HCT116 (cell line): ENCODE data around the gene GPX4. TPM values are rescaled to one million over a fixed set of nuclear protein-coding genes. Genes with fewer than 3 reads are reported as not detected.

Source experiments
- ATAC-seq: fragments of 200-7000 bp; cut with Tn5 transposase; 2 replicates; pipeline ENCODE4 v1.9.1; 2020; ENCODE audit warnings: mild to moderate bottlenecking, moderate library complexity
- BruUV-seq: library from RNA; stranded (reverse); fragments of 400-500 nt; replicated peaks from 2 replicates; lab custom pipeline; 2021; lab: Mats Ljungman, UMichigan
- CTCF ChIA-PET: fragments of 300-600 bp; sonication (Branson Sonifier 250); formaldehyde crosslinking; loops from one replicate; lab custom pipeline; 2021; ENCODE audit warnings: antibody characterized with exemption; lab: Charles Lee
- POLR2A ChIA-PET: fragments of 300-600, 350-600 bp; sonication (Branson Sonifier 250); formaldehyde crosslinking; loops from one replicate; lab custom pipeline; 2021; ENCODE audit warnings: antibody characterized with exemption; lab: Charles Lee
- RAD21 ChIA-PET, 2 experiments: fragments of 300-600 bp; sonication (Branson Sonifier 250); formaldehyde crosslinking; loops; one replicate each; lab custom pipeline; 2023; ENCODE audit warnings: low total read pairs in 2 of 2; ENCODE audit not compliant: uncharacterized antibody in 2 of 2, unreplicated experiment in 2 of 2, low non-redundant PET in 1 of 2; lab: Charles Lee
- DNase-seq: peaks from one replicate; pipeline ENCODE4 v3.0.0-alpha.2; 2010; ENCODE audit warnings: low read depth, low spot score
- H2AFZ ChIP-seq: fragments of 200-600 bp; shearing (Covaris generic), sonication (generic); 2 replicates; pipeline ENCODE4 v1.6.1; 2017; ENCODE audit warnings: low read depth, mixed run types, mixed read lengths, antibody characterized with exemption, low read length; ENCODE audit not compliant: poor library complexity, severe bottlenecking
- H3K27ac ChIP-seq: 2 replicates; pipeline ENCODE4 v1.5.1; 2012; ENCODE audit warnings: low read depth, low read length
- H3K27me3 ChIP-seq: fragments of 200-600 bp; sonication (generic); 2 replicates; pipeline ENCODE4 v1.6.1; 2016; ENCODE audit warnings: mixed run types, low read length, mixed read lengths; ENCODE audit not compliant: insufficient read depth
- H3K36me3 ChIP-seq, 2 experiments: fragments of 200-500 bp in 1 of 2; fragments of 200-600 bp in 1 of 2; sonication (Bioruptor generic) in 1 of 2; sonication (generic) in 1 of 2; 2 replicates each; pipeline versions ENCODE4 v1.5.1 to v1.6.1; 2014 to 2016; ENCODE audit warnings: low read length in 2 of 2, inconsistent platforms in 1 of 2, mixed read lengths in 1 of 2, mixed run types in 1 of 2; ENCODE audit not compliant: insufficient read depth in 2 of 2, control insufficient read depth in 1 of 2
- H3K4me1 ChIP-seq, 2 experiments: fragments of 200-600 bp in 1 of 2; sonication (generic) in 1 of 2; 2 replicates each; pipeline versions ENCODE4 v1.5.1 to v1.6.1; 2012 to 2017; ENCODE audit warnings: low read length in 2 of 2, inconsistent platforms in 1 of 2, mild to moderate bottlenecking in 1 of 2, mixed read lengths in 1 of 2, mixed run types in 1 of 2, moderate library complexity in 1 of 2; ENCODE audit not compliant: insufficient read depth in 2 of 2, control insufficient read depth in 1 of 2
- H3K4me2 ChIP-seq: fragments of 200-600 bp; sonication (generic); 2 replicates; pipeline ENCODE4 v1.6.1; 2017; ENCODE audit warnings: mixed run types, low read length, mixed read lengths
- H3K4me3 ChIP-seq, 2 experiments: fragments of 200-600 bp in 1 of 2; sonication (generic) in 1 of 2; replicated peaks in 1 of 2; 2 replicates each; pipeline ENCODE4 v1.5.1; 2011 to 2016; ENCODE audit warnings: low read length in 2 of 2, control low read depth in 1 of 2, low read depth in 1 of 2, mild to moderate bottlenecking in 1 of 2, mixed read lengths in 1 of 2, mixed run types in 1 of 2
- H3K79me2 ChIP-seq: fragments of 200-600 bp; sonication (generic); 2 replicates; pipeline ENCODE4 v1.6.1; 2017; ENCODE audit warnings: mild to moderate bottlenecking, mixed run types, low read length, moderate library complexity, mixed read lengths; ENCODE audit not compliant: insufficient read depth
- H3K9ac ChIP-seq: fragments of 200-600 bp; sonication (generic); 2 replicates; pipeline ENCODE4 v1.6.1; 2016; ENCODE audit warnings: low read length, mixed read lengths
- H3K9me2 ChIP-seq: fragments of 200-600 bp; sonication (generic), shearing (Covaris generic); 2 replicates; pipeline ENCODE4 v1.6.1; 2017; ENCODE audit warnings: mixed run types, mild to moderate bottlenecking, moderate library complexity; ENCODE audit not compliant: insufficient read depth
- H3K9me3 ChIP-seq, 2 experiments: fragments of 200-500 bp in 1 of 2; fragments of 200-600 bp in 1 of 2; sonication (Bioruptor generic) in 1 of 2; sonication (generic) in 1 of 2; 2 replicates each; pipeline ENCODE4 v1.6.1; 2014 to 2017; ENCODE audit warnings: low read length in 2 of 2, mixed read lengths in 2 of 2, inconsistent platforms in 1 of 2, low read depth in 1 of 2, mild to moderate bottlenecking in 1 of 2, mixed run types in 1 of 2, moderate library complexity in 1 of 2; ENCODE audit not compliant: control insufficient read depth in 1 of 2, insufficient read depth in 1 of 2
- H4K20me1 ChIP-seq: fragments of 200-600 bp; sonication (generic), shearing (Covaris generic); 2 replicates; pipeline ENCODE4 v1.6.1; 2017; ENCODE audit warnings: mixed run types, mild to moderate bottlenecking, moderate library complexity; ENCODE audit not compliant: insufficient read depth
- CEBPB ChIP-seq: IDR thresholded peaks from 2 replicates; pipeline ENCODE4 v1.6.1; 2012; ENCODE audit warnings: low read depth
- ELF1 ChIP-seq: IDR thresholded peaks from 2 replicates; pipeline ENCODE4 v1.6.1; 2012; ENCODE audit warnings: low read depth, borderline replicate concordance
- EZH2 ChIP-seq: fragments of 200-600 bp; sonication (generic); IDR thresholded peaks from 2 replicates; pipeline ENCODE4 v1.6.1; 2017; ENCODE audit warnings: antibody characterized with exemption, mixed run types
- EZH2phosphoT487 ChIP-seq: fragments of 200-600 bp; IDR thresholded peaks from 2 replicates; pipeline ENCODE4 v1.6.1; 2018; ENCODE audit warnings: antibody characterized with exemption, borderline replicate concordance
- FOSL1 ChIP-seq: IDR thresholded peaks from 2 replicates; pipeline ENCODE4 v1.6.1; 2012; ENCODE audit warnings: low read depth
- RAD21 ChIP-seq: IDR thresholded peaks from 2 replicates; pipeline ENCODE4 v1.6.1; 2012; ENCODE audit warnings: low read depth, mild to moderate bottlenecking
- SIN3A ChIP-seq: IDR thresholded peaks from 2 replicates; pipeline ENCODE4 v1.6.1; 2012; ENCODE audit warnings: low read depth
- SP1 ChIP-seq: IDR thresholded peaks from 2 replicates; pipeline ENCODE4 v1.6.1; 2012; ENCODE audit warnings: low read depth
- SRF ChIP-seq: IDR thresholded peaks from 2 replicates; pipeline ENCODE4 v1.6.1; 2012; ENCODE audit warnings: low read depth
- TCF7L2 ChIP-seq: IDR thresholded peaks from 2 replicates; pipeline ENCODE4 v1.7.0; 2011; ENCODE audit warnings: borderline replicate concordance, inconsistent platforms; ENCODE audit not compliant: insufficient read depth, insufficient read length; ENCODE audit errors: extremely low read depth
- YY1 ChIP-seq: IDR thresholded peaks from 2 replicates; pipeline ENCODE4 v1.6.1; 2011; ENCODE audit warnings: low read length, low read depth, moderate library complexity, mild to moderate bottlenecking; ENCODE audit not compliant: insufficient replicate concordance; ENCODE audit errors: extremely low read depth
- ZFX ChIP-seq: fragments of 450-650 bp; IDR thresholded peaks from 2 replicates; pipeline ENCODE4 v1.6.1; 2017
- intact Hi-C: fragments of 100-400 bp; cut with micrococcal nuclease; formaldehyde crosslinking; loops from 2 replicates; pipeline ENCODE4 v1.10.0; 2022
- total RNA-seq: library from RNA; stranded (reverse); gene quantifications from one replicate; pipeline ENCODE4 v1.2.1, GENCODE V29; 2021; ENCODE audit not compliant: unreplicated experiment

GPX4 gene
- total RNA-seq, 1 experiment from 2014 or later, result 481 TPM

DNA sequence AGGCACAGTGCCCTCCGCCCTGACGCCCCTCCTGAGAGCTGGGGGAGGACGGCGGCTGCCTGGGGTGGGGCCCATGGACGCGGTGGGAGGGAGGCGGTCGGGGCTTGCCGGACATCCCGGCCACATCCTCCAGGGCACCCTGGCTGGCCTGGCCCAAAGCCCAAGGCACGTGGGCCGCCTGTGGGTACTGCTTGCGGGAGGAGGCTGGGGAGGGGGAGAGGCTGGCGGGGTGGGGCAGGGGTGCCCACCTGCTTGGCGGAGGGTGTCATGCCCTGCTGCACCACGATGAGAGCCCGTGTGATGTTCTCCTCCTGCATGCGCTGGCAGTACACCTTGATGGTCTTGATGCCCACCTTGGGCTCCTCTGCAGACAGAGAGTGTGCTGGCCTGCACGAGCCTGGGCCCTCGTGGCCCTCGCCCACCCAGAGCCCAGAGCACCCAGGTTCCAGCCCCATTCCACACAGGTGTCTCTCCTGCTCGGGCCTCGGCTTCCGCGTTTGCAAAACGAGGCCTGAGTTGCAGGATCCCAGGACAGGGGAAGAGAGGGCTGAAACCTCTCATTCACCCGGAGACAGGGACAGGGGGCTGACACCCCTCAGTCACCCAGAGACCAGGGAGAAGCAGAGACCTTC, 12.1 kb upstream of the GPX4 start:
- H3K4me2 ChIP-seq, result no peak overlapping the region
- H3K9me2 ChIP-seq, result no peaks in the 10 kb centered on the region
- no peak overlapping the region for H3K27ac ChIP-seq
- H3K27me3 ChIP-seq, result no peaks in the 10 kb centered on the region
- CTCF ChIA-PET, result no interaction called here
- H3K4me1 ChIP-seq, result peaks cover 9 to 17% of the 10 kb centered on the region in 2 experiments
- RAD21 ChIA-PET, result no interaction called here
- H3K79me2 ChIP-seq, result peaks cover 47% of the 10 kb centered on the region
- POLR2A ChIA-PET, result interaction anchor here (0.8 kb wide), 1 partner anchor 27 kb away, joined by 3 read pairs; no protein-coding TSS in a partner anchor
- no TSS peak for BruUV-seq
- no peak overlapping the region for H3K4me3 ChIP-seq
- H3K36me3 ChIP-seq, result peaks cover 24 to 48% of the 10 kb centered on the region in 2 experiments; a peak in 3 of 4 replicates
- no peak overlapping the region for H2AFZ ChIP-seq
- no peak overlapping the region for H3K9ac ChIP-seq
- intact Hi-C loops, result no loop called here
- ATAC-seq (no peak), DNase-seq (no peak)
- no peak for TF ChIP-seq TCF7L2
- TF ChIP-seq CEBPB, result no peak
- TF ChIP-seq SIN3A, result no peak
- no peak for TF ChIP-seq RAD21
- TF ChIP-seq YY1, result no peak
- TF ChIP-seq FOSL1, result no peak
- no peaks in the 10 kb centered on the region; the same call in 1 of the 2 replicates for H4K20me1 ChIP-seq
- H3K9me3 ChIP-seq, result no peaks in the 10 kb centered on the region

DNA sequence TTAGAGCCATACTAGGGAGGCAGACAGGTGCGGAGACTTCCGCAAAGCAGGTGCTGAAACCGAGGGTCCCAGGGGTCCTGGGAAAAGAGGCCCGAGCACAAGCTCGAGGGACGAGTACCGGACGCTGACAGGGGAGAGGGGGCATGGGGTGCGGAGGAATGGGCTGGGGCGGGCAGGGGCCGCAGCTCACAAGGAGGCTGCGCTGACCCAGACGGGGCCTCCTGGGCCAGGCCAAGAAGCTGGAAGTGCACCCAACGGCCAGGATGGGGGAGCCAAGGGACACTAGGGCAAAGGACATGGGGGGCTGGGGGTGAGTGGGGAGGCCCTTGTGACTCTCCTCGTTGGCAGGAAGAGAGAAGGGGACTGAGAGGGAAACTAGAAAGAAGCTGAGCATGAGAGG, 10.5 kb upstream of the GPX4 start:
- CTCF ChIA-PET, result no interaction called here
- intact Hi-C loops, result no loop called here
- TF ChIP-seq ZFX, result no peak
- TF ChIP-seq TCF7L2, result no peak
- TF ChIP-seq RAD21, result no peak
- TF ChIP-seq EZH2phosphoT487, result no peak
- TF ChIP-seq EZH2, result no peak
- TF ChIP-seq SIN3A, result no peak
- TF ChIP-seq ELF1, result no peak
- TF ChIP-seq SRF, result no peak
- no peak for TF ChIP-seq SP1
- 0 out of 2 replicates have a peak overlapping the region, but pooled peaks have one; percentile 94 for H3K9ac ChIP-seq
- ATAC-seq (no peak), DNase-seq (no peak)
- POLR2A ChIA-PET, result interaction anchor here (0.7 to 1.7 kb wide), 2 partner anchors 11 to 29 kb away, joined by 3 to 4 read pairs; partner anchors contain the start of gene GPX4
- peak overlapping the region; percentile 68; the same call in 1 of the 2 replicates for H3K27ac ChIP-seq
- RAD21 ChIA-PET, result interaction anchor here in 1 of 2 experiments (1.0 kb wide), 1 partner anchor 28 kb away, joined by 5 read pairs; no protein-coding TSS in a partner anchor
- H2AFZ ChIP-seq, result no peak overlapping the region
- H3K27me3 ChIP-seq, result no peaks in the 10 kb centered on the region
- no peak overlapping the region; a peak in 1 of 4 replicates for H3K4me3 ChIP-seq
- H3K4me1 ChIP-seq, result peaks cover 9 to 23% of the 10 kb centered on the region in 2 experiments
- peaks cover 47% of the 10 kb centered on the region for H3K79me2 ChIP-seq
- H3K36me3 ChIP-seq, result peaks cover 19 to 40% of the 10 kb centered on the region in 2 experiments; a peak in 3 of 4 replicates
- H4K20me1 ChIP-seq, result no peaks in the 10 kb centered on the region; the same call in 1 of the 2 replicates
- no TSS peak for BruUV-seq
- no peaks in the 10 kb centered on the region for H3K9me3 ChIP-seq
- no peaks in the 10 kb centered on the region for H3K9me2 ChIP-seq
- peak overlapping the region; percentile 96 for H3K4me2 ChIP-seq
